GM12892 (cell line): Measurements from ENCODE around the gene SLC39A11.
"Not testable (repeated sequence)": the region's sequence is repeated elsewhere in the genome, so short reads cannot be mapped to it uniquely, and the experiment has no call there.

ENCODE experiments used
- DNase-seq: peaks from one replicate; pipeline ENCODE4 v3.0.0; 2011; ENCODE audit not compliant: insufficient read length
- FAIRE-seq: peaks from 2 replicates; lab custom pipeline; 2011; peaks lifted over from hg19 to GRCh38; lab: Jason Lieb, UNC
- POLR2A ChIP-seq: IDR thresholded peaks from 2 replicates; pipeline ENCODE4 v1.6.1; 2011; ENCODE audit warnings: low read depth, low read length, control low read depth
- POLR2AphosphoS5 ChIP-seq: IDR thresholded peaks from 2 replicates; pipeline ENCODE4 v1.6.1; 2011; ENCODE audit warnings: low read depth, low read length, control low read depth
- TAF1 ChIP-seq: IDR thresholded peaks from 2 replicates; pipeline ENCODE4 v1.6.1; 2011; ENCODE audit warnings: low read depth, mild to moderate bottlenecking, control low read depth, low read length, borderline replicate concordance

Gene SLC39A11

DNA sequence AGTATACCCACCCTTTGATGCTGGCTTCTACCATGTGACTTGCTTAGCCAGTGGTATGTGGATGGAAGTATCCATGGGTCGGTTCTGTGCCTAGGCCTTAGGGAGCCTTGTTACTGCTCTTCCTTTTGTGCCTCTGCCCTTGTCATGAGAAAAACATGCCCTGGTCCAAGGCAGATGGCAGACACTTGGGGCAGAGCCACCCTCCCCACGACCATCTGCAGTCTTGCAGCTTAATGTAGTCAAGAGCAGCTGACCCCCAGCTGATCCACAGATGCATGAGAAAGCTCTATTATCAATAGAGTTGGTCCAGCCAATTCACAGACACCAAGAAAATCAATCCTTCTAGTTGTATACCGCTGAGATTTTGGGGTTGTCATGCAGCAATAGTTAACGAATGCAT, 95.7 kb downstream of the SLC39A11 start:
- TF ChIP-seq TAF1 (no peak), POLR2A (no peak), POLR2AphosphoS5 (no peak)
- no peak for FAIRE-seq
- no peak for DNase-seq

DNA sequence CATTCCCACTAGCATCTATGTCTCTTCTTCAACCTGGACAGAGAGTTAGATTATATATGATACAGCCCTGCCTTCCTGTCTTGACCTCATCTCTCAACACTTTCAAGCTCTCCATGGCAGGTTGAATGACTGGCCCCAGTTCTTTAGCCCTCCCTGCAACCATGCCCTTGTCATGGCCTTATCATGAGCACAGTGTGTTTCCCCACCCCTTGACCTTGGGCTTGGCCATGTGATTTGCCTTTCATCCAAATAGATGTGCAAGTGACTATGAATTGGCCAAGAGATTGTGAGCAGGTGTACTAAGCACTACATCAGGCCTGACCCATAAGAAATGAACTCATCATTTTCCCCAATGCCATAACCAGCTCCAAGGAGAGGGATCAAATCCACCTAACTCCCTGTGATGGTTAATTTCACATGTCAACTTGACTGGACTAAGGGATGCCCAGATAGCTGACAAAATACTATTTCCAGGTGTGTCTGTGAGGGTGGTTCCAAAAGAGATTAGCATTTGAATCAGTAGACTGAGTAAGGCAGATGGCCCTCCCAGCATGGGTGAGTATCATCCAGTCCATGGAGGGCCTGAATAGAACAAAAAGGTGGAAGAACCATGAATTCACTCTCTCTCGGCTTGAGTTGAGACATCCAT, 97.4 kb downstream of the SLC39A11 start:
- TF ChIP-seq TAF1 (no peak), POLR2A (no peak), POLR2AphosphoS5 (no peak)
- DNase-seq (no peak), FAIRE-seq (no peak)

DNA sequence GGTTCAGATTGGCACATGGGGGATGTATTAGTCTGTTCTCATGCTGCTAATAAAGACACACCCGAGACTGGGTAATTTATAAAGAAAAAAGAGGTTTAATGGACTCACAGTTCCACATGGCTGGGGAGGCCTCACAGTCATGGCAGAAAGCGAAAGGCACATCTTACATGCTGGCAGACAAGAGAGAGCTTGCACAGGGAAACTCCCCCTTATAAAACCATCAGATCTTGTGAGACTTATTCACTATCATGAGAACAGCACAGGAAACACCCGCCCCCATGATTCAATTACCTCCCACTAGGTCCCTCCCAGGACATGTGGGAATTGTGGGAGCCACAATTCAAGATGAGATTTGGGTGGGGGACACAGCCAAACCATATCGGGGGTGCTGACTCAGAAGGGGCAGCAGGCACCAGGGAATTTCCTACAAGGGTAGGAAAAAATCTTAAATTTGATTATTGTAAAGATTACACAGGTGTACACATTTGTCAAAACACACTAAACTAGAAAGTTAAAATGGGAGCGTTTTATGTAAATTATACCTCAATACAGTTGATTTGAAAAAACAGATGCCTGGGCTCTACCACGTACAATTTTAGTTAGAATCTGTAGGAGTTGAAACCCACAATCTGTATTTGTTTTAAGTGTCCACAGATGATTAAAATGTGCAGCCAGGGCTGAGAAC, 99.6 kb downstream of the SLC39A11 start:
- not testable (repeated sequence) for DNase-seq, FAIRE-seq

DNA sequence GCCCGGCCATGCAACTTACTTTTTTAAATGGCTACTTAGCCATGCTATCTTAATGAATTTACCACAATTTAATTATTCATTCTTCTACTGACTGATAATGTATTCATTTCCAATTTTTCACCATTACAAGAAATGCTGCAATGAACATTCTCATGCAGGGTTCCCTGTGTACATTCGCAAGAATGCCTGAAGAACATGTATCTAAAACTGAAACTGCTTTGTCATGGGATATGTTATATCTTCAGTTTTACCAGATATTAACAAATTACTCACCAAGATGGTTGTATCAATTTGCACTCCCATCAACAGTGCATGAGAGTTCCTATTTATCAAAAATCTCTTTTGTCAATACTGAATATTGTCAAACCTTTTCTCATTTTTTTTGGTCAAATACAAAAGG, 100.8 kb downstream of the SLC39A11 start:
- DNase-seq (no peak), FAIRE-seq (no peak)
- TF ChIP-seq POLR2A (no peak), TAF1 (no peak), POLR2AphosphoS5 (no peak)

DNA sequence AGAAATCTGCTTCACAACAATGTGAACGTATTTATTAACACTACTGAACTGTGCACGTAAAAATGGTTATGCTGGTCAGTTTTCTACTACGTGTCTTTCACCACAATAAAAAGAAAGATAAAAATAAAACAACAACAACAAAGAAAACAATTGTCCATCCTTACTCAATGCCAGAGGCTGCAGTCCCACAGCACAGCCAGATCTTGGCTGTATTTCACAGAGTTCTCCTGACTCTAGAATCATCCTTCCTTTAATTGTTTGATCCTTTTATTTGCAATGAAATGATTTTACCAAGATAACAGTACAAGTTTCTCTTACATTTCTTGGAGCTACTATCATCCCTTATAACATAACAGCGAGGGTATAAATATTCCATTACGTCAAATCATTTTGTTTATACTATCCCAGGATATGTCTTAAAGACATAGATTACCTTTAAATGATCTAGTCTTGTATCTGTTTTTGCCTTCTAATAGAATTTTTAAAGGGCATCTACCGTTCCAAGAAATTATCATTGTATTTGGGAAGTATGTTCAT, 103.3 kb downstream of the SLC39A11 start:
- TF ChIP-seq POLR2AphosphoS5 (no peak), POLR2A (no peak), TAF1 (no peak)
- DNase-seq, result no peak
- no peak for FAIRE-seq

DNA sequence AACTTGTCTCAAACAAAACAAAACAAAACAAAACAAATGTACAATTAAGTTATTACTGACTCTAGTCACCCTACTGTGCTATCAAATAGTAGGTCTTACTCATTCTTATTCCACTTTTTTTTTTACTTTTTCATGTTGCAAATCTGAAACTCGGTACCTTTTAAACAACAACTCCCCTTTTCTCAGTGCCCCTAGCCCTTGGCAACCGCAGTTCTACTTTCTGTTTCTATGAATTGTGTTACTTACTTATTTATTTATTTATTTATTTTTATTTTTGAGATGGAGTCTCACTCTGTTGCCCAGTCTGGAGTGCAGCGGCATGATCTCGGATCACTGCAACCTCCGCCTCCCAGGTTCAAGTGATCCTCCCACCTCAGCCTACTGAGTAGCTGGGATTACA, 104.0 kb downstream of the SLC39A11 start:
- TF ChIP-seq TAF1 (no peak), POLR2AphosphoS5 (no peak), POLR2A (no peak)
- DNase-seq (no peak), FAIRE-seq (no peak)

DNA sequence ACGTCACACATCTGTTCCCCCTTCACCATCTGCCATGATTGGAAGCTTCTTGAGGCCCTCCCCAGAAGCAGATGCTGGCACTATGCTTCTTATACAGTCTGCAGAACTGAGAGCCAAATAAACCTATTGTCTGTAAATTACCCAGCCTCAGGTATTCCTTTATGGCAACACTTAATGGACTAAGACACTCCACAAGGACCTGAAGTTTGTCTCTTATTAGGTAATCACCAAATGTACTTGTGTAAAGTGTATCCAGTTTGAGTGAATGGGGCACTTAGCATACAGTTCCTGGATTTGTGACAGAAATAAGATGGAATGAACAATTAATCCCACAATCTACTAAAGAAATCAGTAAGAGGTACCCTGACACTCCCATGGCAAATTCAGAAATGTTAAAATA, 105.3 kb downstream of the SLC39A11 start:
- TF ChIP-seq POLR2AphosphoS5, result no peak
- no peak for TF ChIP-seq TAF1
- no peak for TF ChIP-seq POLR2A
- no peak for DNase-seq
- no peak for FAIRE-seq

DNA sequence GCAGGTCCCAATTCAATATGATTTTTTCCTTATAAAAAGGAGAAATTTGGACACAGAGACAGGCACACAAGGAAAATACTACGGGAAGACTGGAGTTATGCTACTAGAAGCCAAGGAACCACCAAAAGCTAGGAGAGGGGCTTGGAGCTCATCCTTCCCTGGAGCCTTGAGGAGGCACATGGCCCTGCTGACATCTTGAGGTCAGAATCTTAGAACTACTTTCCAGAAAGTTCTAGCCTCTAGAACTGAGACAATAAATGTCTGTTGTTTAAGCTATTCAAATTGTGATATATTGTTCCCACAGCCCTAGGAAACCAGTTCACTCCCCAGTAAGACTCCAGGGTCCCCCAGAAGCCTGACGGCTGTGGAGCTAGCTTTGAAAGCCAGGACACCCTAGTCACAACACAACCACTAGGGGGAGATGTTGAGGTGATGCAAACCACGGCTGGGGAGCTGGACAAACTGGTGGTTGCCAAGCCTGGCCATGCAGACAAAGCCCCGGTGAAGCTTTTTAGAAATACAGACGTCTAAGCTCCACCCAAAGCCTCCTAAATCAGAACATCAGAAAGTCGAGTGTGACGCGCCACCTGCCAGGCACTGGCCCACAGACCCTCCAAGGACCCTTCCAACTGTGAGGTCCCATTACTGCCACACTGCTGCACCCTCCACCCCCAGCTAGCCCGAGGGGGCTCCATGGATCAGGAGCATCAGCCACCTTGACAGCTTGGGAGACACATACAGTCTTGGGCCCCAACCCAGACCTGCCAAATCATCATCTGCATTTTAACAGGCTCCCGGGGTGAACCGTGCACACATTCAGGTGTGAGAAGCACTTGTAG, 106.4 kb downstream of the SLC39A11 start:
- DNase-seq (peak; percentile 64), FAIRE-seq (peak; percentile 84)
- TF ChIP-seq POLR2A, result no peak
- TF ChIP-seq POLR2AphosphoS5, result no peak
- no peak for TF ChIP-seq TAF1

DNA sequence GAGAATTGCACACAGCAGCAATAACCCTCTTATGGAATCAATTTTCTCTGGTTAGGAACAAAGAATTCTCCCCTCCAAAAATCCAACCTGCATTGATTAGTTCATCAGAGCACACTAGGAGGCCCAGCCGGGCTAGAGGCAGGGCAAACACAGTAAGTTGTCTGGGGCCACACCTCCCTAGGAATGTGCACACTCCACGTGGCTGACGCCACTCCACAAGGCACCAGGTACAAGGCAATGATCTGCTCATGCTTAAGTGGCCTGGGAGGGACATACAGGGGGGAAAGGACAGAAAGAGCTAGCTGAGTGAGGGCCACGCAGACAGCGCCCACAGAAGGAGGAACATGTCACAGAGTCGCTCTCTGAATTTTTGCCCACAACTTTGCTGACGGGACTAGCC, 107.6 kb downstream of the SLC39A11 start:
- TF ChIP-seq POLR2A (no peak), TAF1 (no peak), POLR2AphosphoS5 (no peak)
- DNase-seq, result no peak
- FAIRE-seq, result no peak

DNA sequence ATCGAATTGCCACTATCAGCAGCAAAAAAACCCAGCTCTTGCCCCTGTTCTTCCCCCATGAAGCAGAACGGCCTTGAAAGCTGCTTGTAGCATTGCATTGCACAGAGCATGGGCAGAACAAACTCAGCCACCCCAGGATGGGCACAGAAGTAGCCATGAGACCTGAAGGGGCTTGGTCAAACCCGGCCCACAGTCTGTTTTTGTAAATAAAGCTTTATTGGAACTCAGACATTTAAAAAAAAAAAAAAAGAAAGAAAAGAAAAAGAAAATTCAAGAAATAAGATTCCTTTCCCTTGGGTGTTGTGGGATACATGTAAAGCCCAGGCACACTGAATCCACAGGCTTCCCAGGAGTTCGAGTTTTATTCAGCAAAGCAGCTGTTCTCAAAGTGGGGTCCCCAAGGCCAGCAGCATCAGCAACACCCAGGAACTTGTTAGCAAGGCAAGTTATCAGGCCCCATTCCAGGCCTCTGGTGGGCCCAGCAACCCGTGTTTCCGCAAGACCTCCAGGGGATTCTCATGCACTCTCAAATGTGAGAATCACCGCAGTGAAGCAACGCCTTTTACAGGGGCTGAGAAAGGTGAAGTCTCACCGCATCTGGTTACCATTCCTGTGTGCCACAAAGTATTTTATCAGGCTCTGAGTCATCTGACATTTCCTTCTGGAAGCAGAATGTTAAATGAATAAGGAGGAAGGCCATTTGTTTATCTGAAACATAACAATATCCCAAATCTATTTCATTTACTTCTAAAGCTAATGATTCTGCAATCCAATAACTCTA, 108.2 kb downstream of the SLC39A11 start:
- FAIRE-seq, result no peak

DNA sequence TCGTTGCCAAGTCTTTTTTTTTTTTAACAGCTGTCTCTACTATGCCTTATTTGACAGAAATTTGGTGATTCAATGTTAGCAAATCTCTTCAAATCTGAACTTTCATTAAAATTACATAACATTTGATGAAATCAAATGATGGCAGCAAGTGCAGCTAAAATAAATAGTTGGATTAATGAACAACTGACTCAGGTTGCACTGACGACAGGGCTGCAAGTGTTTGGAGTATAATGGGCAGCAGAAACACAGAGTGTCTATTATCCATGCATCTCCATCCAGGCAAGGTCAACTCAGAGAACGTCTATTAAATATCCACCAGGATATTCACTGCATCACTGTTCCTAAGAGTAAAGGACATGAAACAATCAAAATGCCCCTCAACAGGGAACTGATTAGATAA, 109.8 kb downstream of the SLC39A11 start:
- TF ChIP-seq TAF1, result no peak
- no peak for TF ChIP-seq POLR2A
- no peak for TF ChIP-seq POLR2AphosphoS5
- DNase-seq, result no peak
- no peak for FAIRE-seq

More for the DNA sequence above, 108.2 kb downstream of the SLC39A11 start:
- TF ChIP-seq POLR2AphosphoS5 (no peak), TAF1 (no peak), POLR2A (no peak)
- DNase-seq, result no peak
